Kidney epithelial cell (primary cell): ENCODE measurements around the gene DSCAML1. TPM values are rescaled to one million over a fixed set of nuclear protein-coding genes. Genes with fewer than 3 reads are reported as not detected.

ENCODE experiments used
- DNase-seq: peaks from one replicate; pipeline ENCODE4 v3.0.0-alpha.2; 2010; ENCODE audit warnings: low read depth
- H3K27me3 ChIP-seq: 2 replicates; pipeline ENCODE4 v1.6.0; 2011; ENCODE audit warnings: low read length; ENCODE audit not compliant: control insufficient read depth, insufficient read depth
- H3K36me3 ChIP-seq: 2 replicates; pipeline ENCODE4 v1.5.1; 2011; ENCODE audit warnings: low read length; ENCODE audit not compliant: control insufficient read depth, insufficient read depth
- H3K4me3 ChIP-seq: 2 replicates; pipeline ENCODE4 v1.5.1; 2011; ENCODE audit warnings: low read depth, mild to moderate bottlenecking, control low read depth, low read length
- CTCF ChIP-seq: IDR thresholded peaks from 2 replicates; pipeline ENCODE4 v1.5.1; 2011; ENCODE audit warnings: mild to moderate bottlenecking, moderate library complexity, low read length, control low read depth, inconsistent platforms; ENCODE audit not compliant: insufficient read depth, poor library complexity, severe bottlenecking
- total RNA-seq: library from RNA; depleted of rRNA; stranded (reverse); fragments of >200 nt; gene quantifications from 2 replicates; pipeline ENCODE4 v1.2.3, GENCODE V29; 2015

Gene DSCAML1
- total RNA-seq, 1 donor from 2014 or later = 3.1 TPM

GRCh38 chr11:117772360-117772759, 24.7 kb downstream of the DSCAML1 start:
- Histone ChIP-seq H3K4me3 (no peak overlapping the region), H3K27me3 (peaks cover 8% of the 10 kb centered on the region), H3K36me3 (no peaks in the 10 kb centered on the region)
- DNase-seq = no peak
- no peak for TF ChIP-seq CTCF

- no peak for DNase-seq
- H3K36me3 ChIP-seq = no peaks in the 10 kb centered on the region
- H3K4me3 ChIP-seq = no peak overlapping the region
- TF ChIP-seq CTCF = no peak
- H3K27me3 ChIP-seq = peaks cover 7% of the 10 kb centered on the region
Measured at GRCh38 chr11:117771841-117772240, 25.2 kb downstream of the DSCAML1 start.

- no peak overlapping the region for H3K4me3 ChIP-seq
- peaks cover 10% of the 10 kb centered on the region for H3K27me3 ChIP-seq
- no peak for DNase-seq
- TF ChIP-seq CTCF = no peak
- H3K36me3 ChIP-seq = no peaks in the 10 kb centered on the region
Measured at GRCh38 chr11:117771197-117771596, 25.8 kb downstream of the DSCAML1 start.

- Histone ChIP-seq H3K4me3 (no peak overlapping the region), H3K27me3 (peaks cover 14% of the 10 kb centered on the region), H3K36me3 (no peaks in the 10 kb centered on the region)
- no peak for TF ChIP-seq CTCF
- no peak for DNase-seq
Measured at GRCh38 chr11:117770061-117770460, 27.0 kb downstream of the DSCAML1 start.

- Histone ChIP-seq H3K4me3 (no peak overlapping the region), H3K36me3 (no peaks in the 10 kb centered on the region), H3K27me3 (peaks cover 12% of the 10 kb centered on the region)
- TF ChIP-seq CTCF = no peak
- no peak for DNase-seq
Measured at GRCh38 chr11:117769533-117769932, 27.5 kb downstream of the DSCAML1 start.

GRCh38 chr11:117768506-117768905, 28.5 kb downstream of the DSCAML1 start:
- no peak for DNase-seq
- peaks cover 14% of the 10 kb centered on the region for H3K27me3 ChIP-seq
- no peaks in the 10 kb centered on the region for H3K36me3 ChIP-seq
- no peak overlapping the region for H3K4me3 ChIP-seq
- no peak for TF ChIP-seq CTCF
